ENCODE measurements around the gene MYO18A.

MYO18A gene

GRCh38 chr17:29021226-29021625 is 159.0 kb downstream of the MYO18A start:
- H3K4me3 ChIP-seq (replicated peaks; ENCODE audit: low read depth, low read length) = no peak overlapping the region
- DNase-seq (ENCODE audit: low read depth) = no peak
- TF ChIP-seq CTCF (IDR thresholded peaks at IDR 0.05; ENCODE audit: low read length, missing control alignments) = no peak
